ENCODE results near the gene PTTG1. TPM values are rescaled to one million over a fixed set of nuclear protein-coding genes. Genes with fewer than 3 reads are reported as not detected.

PTTG1 gene
- polyA plus RNA-seq, 1 donor (not counting 4 experiments of a cell fraction or from before 2014, with no cell fraction given): 112 TPM

- Histone ChIP-seq H2AFZ (ENCODE audit: control insufficient read depth, low read length) (peak overlapping the region; percentile 2), H3K27ac (ENCODE audit: control insufficient read depth, insufficient read depth, low read length) (no peak overlapping the region), H3K9ac (ENCODE audit: control insufficient read depth, extremely low read depth, insufficient read depth, low read length) (no peak overlapping the region)
Observed at GRCh38 chr5:160467555-160468362, 46.1 kb downstream of the PTTG1 start.

GRCh38 chr5:160468363-160468975, 46.8 kb downstream of the PTTG1 start:
- no peak overlapping the region for H3K4me2 ChIP-seq (ENCODE audit: control insufficient read depth, extremely low read depth, insufficient read depth, low read depth, low read length)
- no peak overlapping the region for H3K27ac ChIP-seq (ENCODE audit: control insufficient read depth, insufficient read depth, low read length)
- no peak overlapping the region for H3K9ac ChIP-seq (ENCODE audit: control insufficient read depth, extremely low read depth, insufficient read depth, low read length)
- H3K9me1 ChIP-seq (ENCODE audit: control insufficient read depth, extremely low read depth, insufficient read depth, low read length): no peaks in the 10 kb centered on the region
- no peaks in the 10 kb centered on the region for H4K20me1 ChIP-seq (ENCODE audit: control insufficient read depth, extremely low read depth, insufficient read depth, low read length)
- no peaks in the 10 kb centered on the region for H3K36me3 ChIP-seq (ENCODE audit: control insufficient read depth in 2 of 2, extremely low read depth in 1 of 2, insufficient read depth in 2 of 2, low read length in 2 of 2)
- no peaks in the 10 kb centered on the region for H3K27me3 ChIP-seq (ENCODE audit: control insufficient read depth, extremely low read depth, insufficient read depth, low read length)
- no peaks in the 10 kb centered on the region for H3K79me2 ChIP-seq (ENCODE audit: control insufficient read depth, insufficient read depth, low read length)
- TF ChIP-seq EZH2 (IDR thresholded peaks at IDR 0.05; ENCODE audit: low read length) (no peak), CTCF (optimal IDR thresholded peaks at IDR 0.05 in 1 of 3, IDR thresholded peaks at IDR 0.05 in 1 of 3, conservative IDR thresholded peaks at IDR 0.05 in 1 of 3; ENCODE audit: extremely low read depth in 1 of 3, insufficient read depth in 2 of 3, low read length in 3 of 3) (no peak)
- no peaks in the 10 kb centered on the region for H3K4me1 ChIP-seq (ENCODE audit: control insufficient read depth, extremely low read depth, insufficient read depth, low read length)
- FAIRE-seq (no peak), DNase-seq (ENCODE audit: low read depth, low spot score) (no peak)
- dilution Hi-C loops (cut with MboI; ENCODE audit: extremely low pct_ligation_motif_present, low sequenced_read_pairs): no loop called here
- H3K9me3 ChIP-seq (ENCODE audit: control insufficient read depth, low read depth, low read length): no peaks in the 10 kb centered on the region
- H3K4me3 ChIP-seq (ENCODE audit: control insufficient read depth in 2 of 3, extremely low read depth in 1 of 3, insufficient read depth in 2 of 3, low read depth in 1 of 3, low read length in 3 of 3): no peak overlapping the region
- H2AFZ ChIP-seq (ENCODE audit: control insufficient read depth, low read length): no peak overlapping the region

More at GRCh38 chr5:160467555-160468362, 46.1 kb downstream of the PTTG1 start:
- no peak for TF ChIP-seq CTCF (optimal IDR thresholded peaks at IDR 0.05 in 1 of 3, IDR thresholded peaks at IDR 0.05 in 1 of 3, conservative IDR thresholded peaks at IDR 0.05 in 1 of 3; ENCODE audit: extremely low read depth in 1 of 3, insufficient read depth in 2 of 3, low read length in 3 of 3)
- TF ChIP-seq EZH2 (IDR thresholded peaks at IDR 0.05; ENCODE audit: low read length): no peak
- Histone ChIP-seq H3K27me3 (ENCODE audit: control insufficient read depth, extremely low read depth, insufficient read depth, low read length) (no peaks in the 10 kb centered on the region), H3K9me3 (ENCODE audit: control insufficient read depth, low read depth, low read length) (no peaks in the 10 kb centered on the region), H3K36me3 (ENCODE audit: control insufficient read depth in 2 of 2, extremely low read depth in 1 of 2, insufficient read depth in 2 of 2, low read length in 2 of 2) (no peaks in the 10 kb centered on the region), H3K79me2 (ENCODE audit: control insufficient read depth, insufficient read depth, low read length) (no peaks in the 10 kb centered on the region), H3K4me2 (ENCODE audit: control insufficient read depth, extremely low read depth, insufficient read depth, low read depth, low read length) (peak overlapping the region; percentile 34), H3K4me1 (ENCODE audit: control insufficient read depth, extremely low read depth, insufficient read depth, low read length) (no peaks in the 10 kb centered on the region), H4K20me1 (ENCODE audit: control insufficient read depth, extremely low read depth, insufficient read depth, low read length) (no peaks in the 10 kb centered on the region), H3K9me1 (ENCODE audit: control insufficient read depth, extremely low read depth, insufficient read depth, low read length) (no peaks in the 10 kb centered on the region), H3K4me3 (ENCODE audit: control insufficient read depth in 2 of 3, extremely low read depth in 1 of 3, insufficient read depth in 2 of 3, low read depth in 1 of 3, low read length in 3 of 3) (no peak overlapping the region)
- no peak for DNase-seq (ENCODE audit: low read depth, low spot score)
- no peak for FAIRE-seq
- dilution Hi-C loops (cut with MboI; ENCODE audit: extremely low pct_ligation_motif_present, low sequenced_read_pairs): no loop called here
